HEK293T (cell line): ENCODE results near the gene TMEM119.

Source experiments
- BHLHE40 ChIP-seq: fragments of 450-650 bp; IDR thresholded peaks from 2 replicates; pipeline ENCODE4 v1.6.1; 2016; ENCODE audit warnings: mild to moderate bottlenecking, moderate library complexity, borderline replicate concordance
- FOXM1 ChIP-seq: fragments of 450-650 bp; IDR thresholded peaks from 2 replicates; pipeline ENCODE4 v1.6.1; 2017; ENCODE audit warnings: mild to moderate bottlenecking, borderline replicate concordance
- HDGF ChIP-seq: fragments of 450-650 bp; IDR thresholded peaks from 2 replicates; pipeline ENCODE4 v1.6.1; 2017; ENCODE audit warnings: antibody characterized with exemption, borderline replicate concordance
- SP1 ChIP-seq: fragments of 450-650 bp; IDR thresholded peaks from 2 replicates; pipeline ENCODE4 v1.6.1; 2017
- SUZ12 ChIP-seq: fragments of 450-650 bp; IDR thresholded peaks from 2 replicates; pipeline ENCODE4 v1.6.1; 2016; ENCODE audit warnings: mild to moderate bottlenecking
- ZNF384 ChIP-seq: fragments of 450-650 bp; IDR thresholded peaks from 2 replicates; pipeline ENCODE4 v1.6.1; 2016
- TF ChIP-seq, protein P1 (sequence below): fragments of 450-650 bp; IDR thresholded peaks from 2 replicates; pipeline ENCODE4 v1.6.1; 2016

- TF ChIP-seq SUZ12 (no peak), SP1 (no peak), HDGF (no peak), FOXM1 (no peak), BHLHE40 (no peak), ZNF384 (no peak)
- TF ChIP-seq, protein P1, sequence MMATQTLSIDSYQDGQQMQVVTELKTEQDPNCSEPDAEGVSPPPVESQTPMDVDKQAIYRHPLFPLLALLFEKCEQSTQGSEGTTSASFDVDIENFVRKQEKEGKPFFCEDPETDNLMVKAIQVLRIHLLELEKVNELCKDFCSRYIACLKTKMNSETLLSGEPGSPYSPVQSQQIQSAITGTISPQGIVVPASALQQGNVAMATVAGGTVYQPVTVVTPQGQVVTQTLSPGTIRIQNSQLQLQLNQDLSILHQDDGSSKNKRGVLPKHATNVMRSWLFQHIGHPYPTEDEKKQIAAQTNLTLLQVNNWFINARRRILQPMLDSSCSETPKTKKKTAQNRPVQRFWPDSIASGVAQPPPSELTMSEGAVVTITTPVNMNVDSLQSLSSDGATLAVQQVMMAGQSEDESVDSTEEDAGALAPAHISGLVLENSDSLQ = no peak
These were observed 21.1 kb downstream of the TMEM119 start for GRCh38 chr12:108576660-108577234.
